WI38 (cell line): ENCODE results near the gene RASSF9.

ENCODE experiments used
- H3K4me3 ChIP-seq: 2 replicates; pipeline ENCODE4 v1.5.1; 2011; ENCODE audit warnings: low read depth, mild to moderate bottlenecking, control low read depth, low read length
- CTCF ChIP-seq: IDR thresholded peaks from 2 replicates; pipeline ENCODE4 v1.5.1; 2012; ENCODE audit warnings: low read depth, mild to moderate bottlenecking, control low read depth, low read length

Gene RASSF9

GRCh38 chr12:85836197-85837090, at the start of gene RASSF9:
RASSF9 (minus strand) TSS chr12:85836409; CDS start chr12:85836201, 208 bp downstream.
- no peak within 1 kb of the TSS for H3K4me3 ChIP-seq
- no peak for TF ChIP-seq CTCF

- no peak for TF ChIP-seq CTCF
- H3K4me3 ChIP-seq, result no peak overlapping the region
Observed at GRCh38 chr12:85883763-85884162, 47.6 kb upstream of the RASSF9 start.

GRCh38 chr12:85877459-85877858, 41.2 kb upstream of the RASSF9 start:
- no peak overlapping the region for H3K4me3 ChIP-seq
- no peak for TF ChIP-seq CTCF

GRCh38 chr12:85874031-85874461, 37.8 kb upstream of the RASSF9 start, which contains the start of gene NTS:
NTS (plus strand) TSS chr12:85874295; CDS start chr12:85874404, 109 bp downstream.
- H3K4me3 ChIP-seq, result no peak within 1 kb of the TSS
- no peak for TF ChIP-seq CTCF

GRCh38 chr12:85872497-85873091, 36.4 kb upstream of the RASSF9 start:
- H3K4me3 ChIP-seq, result no peak overlapping the region
- TF ChIP-seq CTCF, result 0 out of 2 replicates have a peak, but pooled peaks have one; percentile 12

GRCh38 chr12:85866986-85867776, 31.0 kb upstream of the RASSF9 start:
- no peak overlapping the region for H3K4me3 ChIP-seq
- no peak for TF ChIP-seq CTCF
